IMR-90 (cell line): ENCODE data around the gene MYO3B. TPM values are rescaled to one million over a fixed set of nuclear protein-coding genes. Genes with fewer than 3 reads are reported as not detected.

ENCODE experiments used
- ATAC-seq: fragments of 200-7000 bp; cut with Tn5 transposase; 2 replicates; pipeline ENCODE4 v1.9.1; 2020; ENCODE audit warnings: low read depth, mild to moderate bottlenecking, moderate library complexity
- BruUV-seq: library from RNA; stranded (reverse); fragments of 400-500 nt; replicated peaks from 2 replicates; lab custom pipeline; 2021; lab: Mats Ljungman, UMichigan
- CTCF ChIA-PET: fragments of 300-600 bp; formaldehyde crosslinking; extraction: SDS; loops from one replicate; lab custom pipeline; 2021; ENCODE audit warnings: antibody characterized with exemption; lab: Yijun Ruan, JAX
- POLR2A ChIA-PET: fragments of 300-600 bp; sonication (Branson Sonifier 250); formaldehyde crosslinking; loops from one replicate; lab custom pipeline; 2022; ENCODE audit warnings: antibody characterized with exemption; ENCODE audit not compliant: unreplicated experiment; lab: Charles Lee
- DNase-seq: peaks from one replicate; pipeline ENCODE4 v3.0.0; 2013
- H2AFZ ChIP-seq: replicated peaks from 2 replicates; pipeline ENCODE3; 2013; ENCODE audit warnings: low read length, mild to moderate bottlenecking; ENCODE audit not compliant: poor library complexity
- H2AK5ac ChIP-seq: 2 replicates; pipeline ENCODE4 v1.6.1; 2013; ENCODE audit warnings: low read depth, low read length, inconsistent platforms
- H2AK9ac ChIP-seq: replicated peaks from 2 replicates; pipeline ENCODE3; 2013; ENCODE audit warnings: mild to moderate bottlenecking, low read depth, low read length, moderate library complexity; ENCODE audit not compliant: poor library complexity
- H2BK120ac ChIP-seq: 2 replicates; pipeline ENCODE4 v1.6.1; 2013; ENCODE audit warnings: low read depth, low read length, inconsistent platforms
- H2BK15ac ChIP-seq: 3 replicates; pipeline ENCODE4 v1.6.1; 2013; ENCODE audit warnings: low read depth, low read length, inconsistent platforms
- H2BK20ac ChIP-seq: 2 replicates; pipeline ENCODE4 v1.6.1; 2013; ENCODE audit warnings: low read depth, mild to moderate bottlenecking, inconsistent platforms, low read length, moderate library complexity
- H2BK5ac ChIP-seq: 2 replicates; pipeline ENCODE4 v1.6.1; 2013; ENCODE audit warnings: mild to moderate bottlenecking, low read depth, low read length, inconsistent platforms; ENCODE audit not compliant: poor library complexity, severe bottlenecking
- H3K14ac ChIP-seq: replicated peaks from 2 replicates; pipeline ENCODE4 v1.6.1; 2013; ENCODE audit warnings: low read depth, low read length, inconsistent platforms
- H3K18ac ChIP-seq: 2 replicates; pipeline ENCODE4 v1.6.1; 2013; ENCODE audit warnings: low read depth, low read length, control low read depth
- H3K23ac ChIP-seq: 2 replicates; pipeline ENCODE4 v1.6.1; 2013; ENCODE audit warnings: low read depth, low read length, inconsistent platforms
- H3K27ac ChIP-seq: 2 replicates; pipeline ENCODE4 v1.5.1; 2013; ENCODE audit warnings: mild to moderate bottlenecking, control low read depth, low read length; ENCODE audit not compliant: insufficient read depth
- H3K27me3 ChIP-seq: 2 replicates; pipeline ENCODE4 v1.6.1; 2013; ENCODE audit warnings: low read length; ENCODE audit not compliant: control insufficient read depth, insufficient read depth
- H3K36me3 ChIP-seq: 2 replicates; pipeline ENCODE4 v1.6.1; 2013; ENCODE audit warnings: low read length, mixed read lengths; ENCODE audit not compliant: control insufficient read depth, insufficient read depth
- H3K4ac ChIP-seq: 2 replicates; pipeline ENCODE4 v1.6.1; 2013; ENCODE audit warnings: low read depth, low read length, inconsistent platforms
- H3K4me1 ChIP-seq: 2 replicates; pipeline ENCODE4 v1.6.1; 2013; ENCODE audit warnings: low read length, mixed read lengths; ENCODE audit not compliant: control insufficient read depth, insufficient read depth
- H3K4me2 ChIP-seq: 2 replicates; pipeline ENCODE4 v1.6.1; 2013; ENCODE audit warnings: low read depth, mild to moderate bottlenecking, control low read depth, low read length, moderate library complexity
- H3K4me3 ChIP-seq: 2 replicates; pipeline ENCODE4 v1.5.1; 2013; ENCODE audit warnings: low read depth, mild to moderate bottlenecking, control low read depth, low read length, moderate library complexity; ENCODE audit not compliant: insufficient read depth
- H3K56ac ChIP-seq: 2 replicates; pipeline ENCODE4 v1.6.1; 2013; ENCODE audit warnings: low read length, inconsistent platforms; ENCODE audit not compliant: insufficient read depth; ENCODE audit errors: extremely low read depth
- H3K79me1 ChIP-seq, 2 experiments: 2 replicates each; pipeline ENCODE4 v1.6.1; 2013; ENCODE audit warnings: low read length in 2 of 2, inconsistent platforms in 1 of 2, low read depth in 1 of 2
- H3K9ac ChIP-seq: 2 replicates; pipeline ENCODE4 v1.6.1; 2013; ENCODE audit warnings: low read depth, low read length, control low read depth
- H3K9me1 ChIP-seq: 2 replicates; pipeline ENCODE4 v1.6.1; 2013; ENCODE audit warnings: low read length, inconsistent platforms; ENCODE audit not compliant: insufficient read depth
- H3K9me3 ChIP-seq: 2 replicates; pipeline ENCODE4 v1.6.1; 2013; ENCODE audit warnings: low read length; ENCODE audit not compliant: control insufficient read depth, insufficient read depth
- H4K20me1 ChIP-seq: 2 replicates; pipeline ENCODE4 v1.6.1; 2013; ENCODE audit warnings: low read length, inconsistent platforms; ENCODE audit not compliant: insufficient read depth
- H4K5ac ChIP-seq: 2 replicates; pipeline ENCODE4 v1.6.1; 2013; ENCODE audit warnings: mild to moderate bottlenecking, low read depth, low read length, control low read depth
- H4K8ac ChIP-seq, 2 experiments: 2 replicates each; pipeline ENCODE4 v1.6.1; 2013; ENCODE audit warnings: low read depth in 2 of 2, low read length in 2 of 2, control low read depth in 1 of 2, inconsistent platforms in 1 of 2
- H4K91ac ChIP-seq: 2 replicates; pipeline ENCODE4 v1.6.1; 2013; ENCODE audit warnings: low read depth, low read length, inconsistent platforms; ENCODE audit not compliant: insufficient read depth
- BHLHE40 ChIP-seq: fragments of 150-350 bp; IDR thresholded peaks from 2 replicates; pipeline ENCODE4 v1.6.1; 2016; ENCODE audit warnings: mild to moderate bottlenecking, low read depth, low read length
- CEBPB ChIP-seq: IDR thresholded peaks from 2 replicates; pipeline ENCODE4 v1.6.1; 2012; ENCODE audit warnings: low read depth, low read length, improper control_type of control experiment
- CHD1 ChIP-seq: IDR thresholded peaks from 2 replicates; pipeline ENCODE4 v1.6.1; 2012; ENCODE audit warnings: low read depth, low read length, improper control_type of control experiment
- CTCF ChIP-seq: conservative IDR thresholded peaks from 2 replicates; pipeline ENCODE4 v1.5.1; 2012; ENCODE audit warnings: mild to moderate bottlenecking, low read depth, low read length, improper control_type of control experiment
- ELK1 ChIP-seq: fragments of 150-350 bp; IDR thresholded peaks from 2 replicates; pipeline ENCODE4 v1.6.1; 2016; ENCODE audit warnings: low read depth, mild to moderate bottlenecking, low read length, moderate library complexity, borderline replicate concordance
- FOS ChIP-seq: fragments of 150-350 bp; IDR thresholded peaks from 2 replicates; pipeline ENCODE4 v1.6.1; 2016; ENCODE audit warnings: low read depth, low read length
- MAFK ChIP-seq: IDR thresholded peaks from 2 replicates; pipeline ENCODE4 v1.6.1; 2012; ENCODE audit warnings: low read depth, low read length, improper control_type of control experiment
- MAZ ChIP-seq: IDR thresholded peaks from 2 replicates; pipeline ENCODE4 v1.6.1; 2012; ENCODE audit warnings: low read depth, mild to moderate bottlenecking, low read length, improper control_type of control experiment, moderate library complexity, borderline replicate concordance
- MXI1 ChIP-seq: IDR thresholded peaks from 2 replicates; pipeline ENCODE4 v1.6.1; 2012; ENCODE audit warnings: low read depth, mild to moderate bottlenecking, low read length, moderate library complexity, borderline replicate concordance
- NFE2L2 ChIP-seq: fragments of 150-350 bp; IDR thresholded peaks from 2 replicates; pipeline ENCODE4 v1.6.1; 2016; ENCODE audit warnings: low read depth, mild to moderate bottlenecking, low read length
- POLR2A ChIP-seq: IDR thresholded peaks from 2 replicates; pipeline ENCODE4 v1.6.1; 2012; ENCODE audit warnings: mild to moderate bottlenecking, low read depth, low read length
- RAD21 ChIP-seq: IDR thresholded peaks from 2 replicates; pipeline ENCODE4 v1.6.1; 2012; ENCODE audit warnings: low read length, improper control_type of control experiment
- RCOR1 ChIP-seq: IDR thresholded peaks from 2 replicates; pipeline ENCODE4 v1.6.1; 2012; ENCODE audit warnings: mild to moderate bottlenecking, low read length, improper control_type of control experiment; ENCODE audit not compliant: insufficient replicate concordance
- RFX5 ChIP-seq: IDR thresholded peaks from 2 replicates; pipeline ENCODE4 v1.8.0; 2012; ENCODE audit warnings: low read depth, mild to moderate bottlenecking, low read length, moderate library complexity
- SMC3 ChIP-seq: fragments of 150-350 bp; IDR thresholded peaks from 2 replicates; pipeline ENCODE4 v1.6.1; 2016; ENCODE audit warnings: low read depth, mild to moderate bottlenecking, antibody characterized with exemption, low read length, moderate library complexity
- USF2 ChIP-seq: fragments of 150-350 bp; IDR thresholded peaks from 2 replicates; pipeline ENCODE4 v1.6.1; 2017; ENCODE audit warnings: mild to moderate bottlenecking, antibody characterized with exemption, low read length, low read depth
- WGBS, 2 experiments: methylation state at CpG; one replicate each; pipeline versions ENCODE4 v1.1.5 to v1.1.7; 2013; ENCODE audit warnings: missing lambda C conversion rate in 2 of 2; ENCODE audit not compliant: insufficient read length in 1 of 2; ENCODE audit errors: extremely low coverage in 2 of 2; 5-methylcytosine and 5-hydroxymethylcytosine counted together
- dilution Hi-C: fragments of 300-500 bp; cut with HindIII; formaldehyde crosslinking; loops from one replicate; pipeline ENCODE4 v1.14.3; 2018; ENCODE audit warnings: low sequenced_read_pairs; ENCODE audit not compliant: unreplicated experiment
- in situ Hi-C: fragments of 300-500 bp; cut with MboI; formaldehyde crosslinking; loops from 3 replicates; pipeline ENCODE4 v1.14.3; 2019; ENCODE audit warnings: low sequenced_read_pairs, inconsistent platforms, mixed read lengths
- intact Hi-C: fragments of 100-400 bp; cut with micrococcal nuclease; formaldehyde crosslinking; loops from 2 replicates; pipeline ENCODE4 v1.10.0; 2022
- polyA plus RNA-seq, 3 experiments: library from polyadenylated mRNA; depleted of rRNA; stranded (reverse); fragments of >200 nt; gene quantifications; 2 replicates each; pipeline ENCODE4 v1.2.3, GENCODE V29; 2012; ENCODE audit warnings: low replicate concordance in 1 of 3
- total RNA-seq: library from RNA; depleted of rRNA; stranded (reverse); fragments of >200 nt; gene quantifications from 2 replicates; pipeline ENCODE4 v1.2.3, GENCODE V29; 2012

MYO3B gene
- total and polyA plus RNA-seq, 2 of the 4 experiments (the other 2 are of a cell fraction) = 0.02 TPM; not detected in 1

GRCh38 chr2:170503563-170503962 lies 325.6 kb downstream of the MYO3B start:
- no peak overlapping the region for H3K23ac ChIP-seq
- in situ Hi-C loops (no loop called here), dilution Hi-C loops (no loop called here), intact Hi-C loops (no loop called here)
- no peak overlapping the region for H3K4ac ChIP-seq
- no peak overlapping the region for H2AK5ac ChIP-seq
- no peak overlapping the region for H2BK5ac ChIP-seq
- no peak overlapping the region for H3K9ac ChIP-seq
- WGBS, 2 experiments = no CpG with 5 or more reads among the region's 3 CpGs
- no peak overlapping the region for H3K18ac ChIP-seq
- ChIA-PET CTCF (no interaction called here), POLR2A (no interaction called here)
- no peaks in the 10 kb centered on the region; the same call in 1 of the 2 replicates for H3K27me3 ChIP-seq
- no peak overlapping the region for H4K91ac ChIP-seq
- H2BK20ac ChIP-seq = no peak overlapping the region
- H4K20me1 ChIP-seq = no peaks in the 10 kb centered on the region
- H3K27ac ChIP-seq = no peak overlapping the region
- H3K4me2 ChIP-seq = no peak overlapping the region
- DNase-seq (no peak), ATAC-seq (no peak)
- H2BK120ac ChIP-seq = no peak overlapping the region
- H3K9me1 ChIP-seq = no peaks in the 10 kb centered on the region
- no peak overlapping the region for H2BK15ac ChIP-seq
- no peaks in the 10 kb centered on the region for H3K9me3 ChIP-seq
- no peaks in the 10 kb centered on the region for H3K4me1 ChIP-seq
- no peaks in the 10 kb centered on the region for H3K79me1 ChIP-seq
- H3K56ac ChIP-seq = no peak overlapping the region
- no peak for TF ChIP-seq NFE2L2
- no peak for TF ChIP-seq CEBPB
- no peak for TF ChIP-seq CTCF
- TF ChIP-seq RFX5 = no peak
- no peak for TF ChIP-seq RAD21
- TF ChIP-seq ELK1 = no peak
- TF ChIP-seq RCOR1 = no peak
- no peak for TF ChIP-seq SMC3
- TF ChIP-seq POLR2A = no peak
- no peak for TF ChIP-seq CHD1
- no peak for TF ChIP-seq MAFK
- TF ChIP-seq MXI1 = no peak
- no peak for TF ChIP-seq FOS
- no peak for TF ChIP-seq USF2
- TF ChIP-seq MAZ = no peak
- TF ChIP-seq BHLHE40 = no peak
- H4K5ac ChIP-seq = no peak overlapping the region
- H4K8ac ChIP-seq = no peak overlapping the region
- H3K4me3 ChIP-seq = no peak overlapping the region
- H2AK9ac ChIP-seq = no peak overlapping the region
- no peak overlapping the region for H3K14ac ChIP-seq
- H3K36me3 ChIP-seq = no peaks in the 10 kb centered on the region
- BruUV-seq = no TSS peak
- no peak overlapping the region for H2AFZ ChIP-seq
